GM19193 (cell line): ENCODE data around the gene SIDT2.
A peak's percentile ranks its signal among the peaks of the same experiment; 100 is the strongest.

ENCODE experiments used
- POLR2A ChIP-seq: IDR thresholded peaks from 4 replicates; pipeline ENCODE4 v1.6.1; 2011; ENCODE audit not compliant: insufficient read depth, insufficient read length; ENCODE audit errors: extremely low read depth

SIDT2 gene

GRCh38 chr11:117195258-117195657 lies 16.7 kb downstream of the SIDT2 start:
- TF ChIP-seq POLR2A, result no peak

DNA sequence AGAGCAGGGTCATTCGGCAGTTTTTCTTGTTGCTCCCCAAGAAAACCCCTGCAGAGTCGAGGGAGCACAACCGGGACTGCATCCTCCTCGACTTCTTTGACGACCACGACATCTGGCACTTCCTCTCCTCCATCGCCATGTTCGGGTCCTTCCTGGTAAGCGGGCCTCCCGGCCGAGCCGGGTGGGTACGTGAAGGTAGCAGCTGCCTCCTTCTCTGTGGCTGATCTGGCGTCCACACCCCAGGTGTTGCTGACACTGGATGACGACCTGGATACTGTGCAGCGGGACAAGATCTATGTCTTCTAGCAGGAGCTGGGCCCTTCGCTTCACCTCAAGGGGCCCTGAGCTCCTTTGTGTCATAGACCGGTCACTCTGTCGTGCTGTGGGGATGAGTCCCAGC lies 17.2 kb downstream of the SIDT2 start:
- TF ChIP-seq POLR2A, result no peak

- no peak for TF ChIP-seq POLR2A
Observed at GRCh38 chr11:117197006-117197405, 18.5 kb downstream of the SIDT2 start.

DNA sequence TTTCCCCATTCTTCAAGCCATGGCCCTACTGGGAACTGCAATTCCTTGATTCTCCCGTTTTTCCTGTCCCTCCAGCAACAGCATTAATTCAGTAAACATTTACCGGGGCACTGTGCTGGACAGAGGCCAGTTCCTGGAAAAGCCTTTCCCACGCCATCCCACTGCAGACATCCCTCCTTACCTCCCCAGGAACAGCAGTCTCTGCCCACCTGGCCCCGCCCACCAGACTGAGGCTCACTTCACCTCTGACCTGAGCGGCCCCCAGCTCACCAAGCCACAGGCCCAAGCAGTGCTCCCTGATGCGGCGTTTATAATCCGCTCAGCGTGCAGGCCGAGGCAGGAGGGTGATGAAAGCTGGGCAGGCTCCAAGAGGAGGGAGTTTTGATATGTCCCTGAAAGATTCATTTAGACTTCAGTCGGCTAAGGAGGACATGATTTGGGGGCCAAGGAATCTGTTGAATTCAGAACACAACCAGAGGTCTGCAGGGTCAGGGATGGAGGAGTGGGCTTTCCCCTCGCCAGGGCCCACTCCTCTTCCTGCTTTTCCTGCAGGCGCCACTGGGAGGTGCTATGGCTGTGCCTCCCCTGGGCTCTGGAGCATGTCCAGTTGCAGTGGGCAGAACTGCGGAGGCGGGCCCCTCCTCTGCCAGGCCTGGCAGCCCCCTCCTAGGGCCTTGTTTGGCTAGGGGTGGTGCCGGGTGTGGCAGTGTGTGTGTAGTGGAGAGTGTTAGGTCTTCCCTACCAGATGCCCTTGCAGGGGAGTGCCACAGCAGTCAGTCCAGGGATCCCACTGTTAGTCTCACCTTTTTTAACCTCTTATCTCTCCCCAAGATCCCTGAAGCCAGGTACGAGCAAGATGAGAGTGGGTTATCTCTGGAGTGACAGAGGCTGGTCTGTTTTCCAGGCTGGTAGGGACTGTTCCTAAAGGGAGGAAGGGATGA lies 19.2 kb downstream of the SIDT2 start:
- TF ChIP-seq POLR2A, result no peak

GRCh38 chr11:117198613-117199012 lies 20.1 kb downstream of the SIDT2 start:
- TF ChIP-seq POLR2A, result no peak

DNA sequence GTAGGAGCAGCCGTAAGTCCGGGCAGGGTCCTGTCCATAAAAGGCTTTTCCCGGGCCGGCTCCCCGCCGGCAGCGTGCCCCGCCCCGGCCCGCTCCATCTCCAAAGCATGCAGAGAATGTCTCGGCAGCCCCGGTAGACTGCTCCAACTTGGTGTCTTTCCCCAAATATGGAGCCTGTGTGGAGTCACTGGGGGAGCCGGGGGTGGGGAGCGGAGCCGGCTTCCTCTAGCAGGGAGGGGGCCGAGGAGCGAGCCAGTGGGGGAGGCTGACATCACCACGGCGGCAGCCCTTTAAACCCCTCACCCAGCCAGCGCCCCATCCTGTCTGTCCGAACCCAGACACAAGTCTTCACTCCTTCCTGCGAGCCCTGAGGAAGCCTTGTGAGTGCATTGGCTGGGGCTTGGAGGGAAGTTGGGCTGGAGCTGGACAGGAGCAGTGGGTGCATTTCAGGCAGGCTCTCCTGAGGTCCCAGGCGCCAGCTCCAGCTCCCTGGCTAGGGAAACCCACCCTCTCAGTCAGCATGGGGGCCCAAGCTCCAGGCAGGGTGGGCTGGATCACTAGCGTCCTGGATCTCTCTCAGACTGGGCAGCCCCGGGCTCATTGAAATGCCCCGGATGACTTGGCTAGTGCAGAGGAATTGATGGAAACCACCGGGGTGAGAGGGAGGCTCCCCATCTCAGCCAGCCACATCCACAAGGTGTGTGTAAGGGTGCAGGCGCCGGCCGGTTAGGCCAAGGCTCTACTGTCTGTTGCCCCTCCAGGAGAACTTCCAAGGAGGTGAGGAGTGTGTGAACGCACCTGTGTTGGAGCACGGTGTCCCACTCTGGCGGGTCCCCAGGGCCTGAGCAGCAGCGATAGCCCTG lies 20.7 kb downstream of the SIDT2 start, which contains the start of gene TAGLN:
Gene TAGLN (plus strand): TSS at position 318 of the 863 bp plus-strand sequence. CDS start 3,644 bp downstream, outside the sequence.
- peak; percentile 8 for TF ChIP-seq POLR2A

GRCh38 chr11:117199916-117200812 lies 21.6 kb downstream of the SIDT2 start:
- TF ChIP-seq POLR2A, result peak; percentile 10

DNA sequence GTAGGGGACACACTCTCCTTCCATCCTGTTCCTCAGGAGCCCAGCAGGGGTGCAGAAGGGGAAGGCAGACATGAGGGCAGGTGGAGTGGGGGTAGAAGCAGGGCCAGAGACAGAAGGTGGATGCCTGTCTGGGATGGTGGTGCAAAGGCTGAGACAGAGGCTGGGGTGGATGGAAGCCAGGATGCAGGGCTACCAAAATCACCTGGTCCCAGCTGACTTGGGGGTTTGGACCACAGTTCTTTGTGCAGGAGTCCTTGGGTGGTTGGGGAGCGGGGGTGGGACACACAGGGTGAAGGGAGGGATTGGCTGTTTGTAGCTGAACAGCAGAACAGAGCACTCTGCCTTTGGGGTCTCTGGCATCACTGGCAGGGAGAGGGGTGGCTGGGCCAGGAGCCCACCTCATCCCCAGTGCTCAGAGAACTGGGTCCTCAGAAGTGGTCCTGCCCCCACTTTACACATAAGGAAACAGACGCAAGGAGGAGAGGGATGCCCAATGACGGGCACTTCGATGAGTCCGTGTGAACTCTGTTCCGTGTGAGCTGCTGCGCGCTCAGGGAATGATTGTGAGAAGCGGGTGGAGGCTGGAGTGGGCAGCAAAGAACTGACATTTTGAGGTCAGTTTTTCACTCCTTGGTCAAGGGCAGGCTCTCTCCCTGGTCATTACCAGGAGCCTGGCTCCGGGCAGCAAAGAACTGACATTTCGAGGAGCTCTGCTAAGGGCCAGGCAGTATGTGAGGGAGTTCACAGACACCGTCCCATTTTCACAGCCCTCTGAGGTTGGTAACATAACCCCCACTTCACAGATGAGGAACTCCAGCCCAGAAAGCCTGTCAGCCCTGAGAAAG lies 22.5 kb downstream of the SIDT2 start:
- TF ChIP-seq POLR2A, result no peak

DNA sequence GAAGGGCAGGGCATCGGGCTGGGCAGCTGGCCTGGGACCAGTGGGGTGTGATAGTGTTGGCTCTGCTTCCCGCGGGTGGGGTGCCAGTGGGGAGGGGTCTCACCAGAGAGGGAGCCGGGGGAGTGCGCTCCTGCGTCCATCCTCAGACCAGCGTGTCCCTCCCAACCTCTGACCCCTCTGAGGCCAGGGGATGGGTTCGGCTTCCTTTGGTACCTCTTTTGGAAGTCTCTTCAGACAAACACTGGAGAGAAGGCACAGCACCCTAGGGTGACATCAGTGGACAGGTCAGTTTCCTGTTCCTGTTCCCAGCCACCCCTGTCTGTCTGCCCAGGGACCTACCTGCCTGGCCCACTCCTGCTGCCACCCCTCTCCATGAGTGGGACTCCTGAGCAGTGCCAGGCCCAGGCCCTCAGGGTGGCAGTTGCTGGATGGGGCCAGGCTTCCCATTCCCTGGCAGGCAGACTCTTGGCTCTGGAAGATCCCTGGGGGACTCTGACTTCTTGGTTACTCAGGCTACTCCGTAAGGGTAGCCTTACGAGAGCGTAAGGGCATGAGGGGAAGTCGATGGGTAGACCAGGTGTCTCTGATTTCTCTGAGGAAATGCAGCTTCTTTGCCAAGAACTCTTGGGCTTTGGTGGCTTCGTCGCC lies 23.2 kb downstream of the SIDT2 start:
- TF ChIP-seq POLR2A, result no peak

DNA sequence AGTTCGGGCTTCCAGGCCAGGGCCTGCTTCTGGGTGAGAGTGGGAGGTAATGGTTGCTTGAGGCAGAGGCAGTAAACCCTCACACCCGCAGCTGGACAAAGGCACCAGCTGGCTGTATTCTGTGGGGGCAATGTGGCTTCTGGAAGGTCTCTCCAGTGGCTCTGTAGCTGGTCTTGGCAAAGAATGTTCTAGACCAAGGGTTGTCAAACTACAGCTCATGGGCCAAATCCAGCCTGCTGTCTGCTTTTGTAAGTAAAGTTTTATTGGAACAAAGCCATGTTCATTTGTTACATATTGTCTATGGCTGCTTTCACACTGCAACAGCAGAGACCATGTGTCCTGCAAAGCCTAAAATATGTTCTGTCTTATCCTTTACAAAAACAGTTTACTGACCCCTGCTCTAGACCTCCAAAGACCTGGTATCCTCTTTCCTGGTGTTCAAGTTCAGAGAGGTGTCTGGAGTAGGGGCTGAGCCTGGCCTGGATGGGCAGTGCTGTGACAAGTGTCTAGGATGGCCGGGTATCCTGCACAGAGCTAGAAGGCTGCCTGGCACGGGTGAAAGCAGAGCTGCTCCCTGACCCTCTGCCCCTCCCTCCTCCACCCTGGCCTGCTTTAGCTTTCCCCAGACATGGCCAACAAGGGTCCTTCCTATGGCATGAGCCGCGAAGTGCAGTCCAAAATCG lies 24.0 kb downstream of the SIDT2 start:
- no peak for TF ChIP-seq POLR2A

- no peak for TF ChIP-seq POLR2A
Observed at GRCh38 chr11:117203069-117203407, 24.5 kb downstream of the SIDT2 start.

- no peak for TF ChIP-seq POLR2A
Observed at GRCh38 chr11:117204283-117205080, 25.9 kb downstream of the SIDT2 start.
